ENCODE results near the gene WBP2. TPM values are rescaled to one million over a fixed set of nuclear protein-coding genes. Genes with fewer than 3 reads are reported as not detected.

The WBP2 gene
- total and polyA plus RNA-seq, 9 of the 15 experiments (the other 6 are each of a cell fraction or from before 2014, with no cell fraction given): 2.2 to 74.3 (median 20.0) TPM

DNA sequence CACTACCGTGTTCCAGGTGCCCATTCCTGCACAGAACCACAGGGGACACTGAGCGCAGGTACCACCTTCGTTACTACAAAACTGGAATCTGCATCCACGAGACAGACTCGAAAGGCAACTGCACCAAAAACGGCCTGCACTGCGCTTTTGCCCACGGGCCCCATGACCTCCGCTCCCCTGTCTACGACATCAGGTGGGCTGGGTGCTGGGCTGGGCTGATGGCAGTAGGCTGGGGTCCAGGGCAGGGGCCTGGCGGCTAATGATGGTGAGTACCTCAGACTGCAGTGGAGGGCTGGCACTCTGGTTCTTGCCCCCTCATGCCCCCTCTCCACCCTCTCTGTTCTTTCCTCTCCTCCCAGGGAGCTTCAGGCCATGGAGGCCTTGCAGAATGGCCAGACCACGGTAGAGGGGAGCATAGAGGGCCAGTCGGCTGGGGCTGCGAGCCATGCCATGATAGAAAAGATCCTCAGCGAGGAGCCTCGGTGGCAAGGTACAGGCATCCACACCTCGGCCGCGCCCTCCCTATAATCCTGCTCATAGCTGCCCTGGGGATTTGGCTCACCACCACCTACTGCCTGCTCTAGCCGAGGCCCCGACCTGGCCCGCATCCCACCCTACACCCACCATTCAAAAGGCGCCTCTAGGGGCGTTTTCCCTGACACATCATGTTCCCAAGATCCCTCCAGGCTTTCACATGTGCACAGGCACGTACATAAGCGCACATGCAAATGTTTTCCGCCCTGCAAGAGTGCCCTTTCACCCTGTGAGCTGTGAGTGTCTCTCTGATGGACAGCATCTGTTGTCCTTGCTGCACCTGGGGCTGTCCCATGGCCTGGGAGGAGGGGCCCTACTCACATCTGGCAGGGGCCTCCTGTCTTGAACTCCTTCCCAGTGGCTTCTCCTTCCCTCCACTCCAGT is 42.8 kb downstream of the WBP2 start:
- H3K36me3 ChIP-seq (ENCODE audit: control insufficient read depth, insufficient read depth, low read length): peaks cover 55% of the 10 kb centered on the region; the same call in 2 of the 3 replicates
- in situ Hi-C loops (cut with MboI) (no loop called here), intact Hi-C loops (cut with micrococcal nuclease) (no loop called here)
- FAIRE-seq (no peak), DNase-seq (ENCODE audit: extremely low read depth in 1 of 4, low spot score in 3 of 4) (no peak), ATAC-seq (no peak)
- H3K4me1 ChIP-seq (replicated peaks in 1 of 2; ENCODE audit: control insufficient read depth in 2 of 2, insufficient read depth in 2 of 2, low read length in 2 of 2): peaks cover 10 to 29% of the 10 kb centered on the region in 2 experiments
- no peak overlapping the region for H2AFZ ChIP-seq (ENCODE audit: low read depth, low read length)
- H3K4me2 ChIP-seq (ENCODE audit: insufficient read depth, low read length): no peak overlapping the region
- no TSS peak for BruUV-seq (replicated peaks)
- ChIA-PET POLR2A (interaction anchor here (0.6 to 2.3 kb wide), 6 partner anchors 9 to 453 kb away, joined by 3 to 17 read pairs (median 3); partner anchors contain the start of gene UBALD2), CTCF (ENCODE audit: low intra/inter-chr PET ratio) (no interaction called here)
- H3K79me2 ChIP-seq (ENCODE audit: control insufficient read depth, insufficient read depth, low read length): no peaks in the 10 kb centered on the region
- no peak overlapping the region; a peak in 1 of 4 replicates for H3K9ac ChIP-seq (ENCODE audit: insufficient read depth in 1 of 2, low read depth in 2 of 2, low read length in 2 of 2)
- 86% methylated on average over 22 of the region's 27 CpGs for WGBS (ENCODE audit: insufficient coverage, low coverage, missing lambda C conversion rate)
- no peaks in the 10 kb centered on the region for H3K9me3 ChIP-seq (replicated peaks; ENCODE audit: control insufficient read depth, insufficient read depth, low read depth, low read length)
- no peak overlapping the region for H3K4me3 ChIP-seq
- H3K27ac ChIP-seq (ENCODE audit: extremely low read depth, low read depth, low read length): no peak overlapping the region
- TF ChIP-seq SIN3B (IDR thresholded peaks at IDR 0.05; ENCODE audit: low read depth) (no peak), HOXB6 (CRISPR knock-in tag; IDR thresholded peaks at IDR 0.05; ENCODE audit: borderline replicate concordance) (no peak), RB1 (IDR thresholded peaks at IDR 0.05; ENCODE audit: low read depth) (no peak), GTF2F1 (IDR thresholded peaks at IDR 0.05; ENCODE audit: low read depth, low read length) (no peak)
- TF ChIP-seq, protein P1, sequence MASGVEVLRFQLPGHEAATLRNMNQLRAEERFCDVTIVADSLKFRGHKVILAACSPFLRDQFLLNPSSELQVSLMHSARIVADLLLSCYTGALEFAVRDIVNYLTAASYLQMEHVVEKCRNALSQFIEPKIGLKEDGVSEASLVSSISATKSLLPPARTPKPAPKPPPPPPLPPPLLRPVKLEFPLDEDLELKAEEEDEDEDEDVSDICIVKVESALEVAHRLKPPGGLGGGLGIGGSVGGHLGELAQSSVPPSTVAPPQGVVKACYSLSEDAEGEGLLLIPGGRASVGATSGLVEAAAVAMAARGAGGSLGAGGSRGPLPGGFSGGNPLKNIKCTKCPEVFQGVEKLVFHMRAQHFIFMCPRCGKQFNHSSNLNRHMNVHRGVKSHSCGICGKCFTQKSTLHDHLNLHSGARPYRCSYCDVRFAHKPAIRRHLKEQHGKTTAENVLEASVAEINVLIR (CRISPR knock-in tag; IDR thresholded peaks at IDR 0.05): no peak
- TF ChIP-seq, protein P2, sequence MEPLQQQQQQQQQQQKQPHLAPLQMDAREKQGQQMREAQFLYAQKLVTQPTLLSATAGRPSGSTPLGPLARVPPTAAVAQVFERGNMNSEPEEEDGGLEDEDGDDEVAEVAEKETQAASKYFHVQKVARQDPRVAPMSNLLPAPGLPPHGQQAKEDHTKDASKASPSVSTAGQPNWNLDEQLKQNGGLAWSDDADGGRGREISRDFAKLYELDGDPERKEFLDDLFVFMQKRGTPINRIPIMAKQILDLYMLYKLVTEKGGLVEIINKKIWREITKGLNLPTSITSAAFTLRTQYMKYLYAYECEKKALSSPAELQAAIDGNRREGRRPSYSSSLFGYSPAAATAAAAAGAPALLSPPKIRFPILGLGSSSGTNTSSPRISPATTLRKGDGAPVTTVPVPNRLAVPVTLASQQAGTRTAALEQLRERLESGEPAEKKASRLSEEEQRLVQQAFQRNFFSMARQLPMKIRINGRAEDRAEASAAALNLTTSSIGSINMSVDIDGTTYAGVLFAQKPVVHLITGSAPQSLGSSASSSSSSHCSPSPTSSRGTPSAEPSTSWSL (CRISPR knock-in tag; IDR thresholded peaks at IDR 0.05; ENCODE audit: borderline replicate concordance): no peak
- TF ChIP-seq, protein P3, sequence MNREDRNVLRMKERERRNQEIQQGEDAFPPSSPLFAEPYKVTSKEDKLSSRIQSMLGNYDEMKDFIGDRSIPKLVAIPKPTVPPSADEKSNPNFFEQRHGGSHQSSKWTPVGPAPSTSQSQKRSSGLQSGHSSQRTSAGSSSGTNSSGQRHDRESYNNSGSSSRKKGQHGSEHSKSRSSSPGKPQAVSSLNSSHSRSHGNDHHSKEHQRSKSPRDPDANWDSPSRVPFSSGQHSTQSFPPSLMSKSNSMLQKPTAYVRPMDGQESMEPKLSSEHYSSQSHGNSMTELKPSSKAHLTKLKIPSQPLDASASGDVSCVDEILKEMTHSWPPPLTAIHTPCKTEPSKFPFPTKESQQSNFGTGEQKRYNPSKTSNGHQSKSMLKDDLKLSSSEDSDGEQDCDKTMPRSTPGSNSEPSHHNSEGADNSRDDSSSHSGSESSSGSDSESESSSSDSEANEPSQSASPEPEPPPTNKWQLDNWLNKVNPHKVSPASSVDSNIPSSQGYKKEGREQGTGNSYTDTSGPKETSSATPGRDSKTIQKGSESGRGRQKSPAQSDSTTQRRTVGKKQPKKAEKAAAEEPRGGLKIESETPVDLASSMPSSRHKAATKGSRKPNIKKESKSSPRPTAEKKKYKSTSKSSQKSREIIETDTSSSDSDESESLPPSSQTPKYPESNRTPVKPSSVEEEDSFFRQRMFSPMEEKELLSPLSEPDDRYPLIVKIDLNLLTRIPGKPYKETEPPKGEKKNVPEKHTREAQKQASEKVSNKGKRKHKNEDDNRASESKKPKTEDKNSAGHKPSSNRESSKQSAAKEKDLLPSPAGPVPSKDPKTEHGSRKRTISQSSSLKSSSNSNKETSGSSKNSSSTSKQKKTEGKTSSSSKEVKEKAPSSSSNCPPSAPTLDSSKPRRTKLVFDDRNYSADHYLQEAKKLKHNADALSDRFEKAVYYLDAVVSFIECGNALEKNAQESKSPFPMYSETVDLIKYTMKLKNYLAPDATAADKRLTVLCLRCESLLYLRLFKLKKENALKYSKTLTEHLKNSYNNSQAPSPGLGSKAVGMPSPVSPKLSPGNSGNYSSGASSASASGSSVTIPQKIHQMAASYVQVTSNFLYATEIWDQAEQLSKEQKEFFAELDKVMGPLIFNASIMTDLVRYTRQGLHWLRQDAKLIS (CRISPR knock-in tag; IDR thresholded peaks at IDR 0.05): no peak
- no peaks in the 10 kb centered on the region for H4K20me1 ChIP-seq (replicated peaks; ENCODE audit: control insufficient read depth, insufficient read depth, low read length)
- peaks cover 3% of the 10 kb centered on the region for H3K9me1 ChIP-seq (ENCODE audit: control insufficient read depth, insufficient read depth, low read length)
- H3K27me3 ChIP-seq (ENCODE audit: control insufficient read depth in 2 of 2, insufficient read depth in 2 of 2, low read length in 2 of 2): no peaks in the 10 kb centered on the region

All from K562 (cell line).